Nephron (organoid): ENCODE data around the gene COL6A3.

ENCODE experiments used
- H3K27ac Mint-ChIP-seq, 3 experiments: 2 replicates each; pipeline ENCODE4 v1.8.0; 2020; ENCODE audit warnings: mixed read lengths in 3 of 3, mild to moderate bottlenecking in 2 of 3, moderate library complexity in 1 of 3
- H3K27me3 Mint-ChIP-seq: 2 replicates; pipeline ENCODE4 v1.8.0; 2021; ENCODE audit warnings: low read depth, mild to moderate bottlenecking, moderate library complexity, mixed read lengths
- H3K36me3 Mint-ChIP-seq: 2 replicates; pipeline ENCODE4 v1.8.0; 2020; ENCODE audit warnings: low read depth, mixed read lengths
- H3K4me1 Mint-ChIP-seq: 2 replicates; pipeline ENCODE4 v1.8.0; 2020; ENCODE audit warnings: mixed read lengths
- H3K4me3 Mint-ChIP-seq, 3 experiments: 2 replicates each; pipeline ENCODE4 v1.8.0; 2020; ENCODE audit warnings: mild to moderate bottlenecking in 3 of 3, mixed read lengths in 3 of 3, moderate library complexity in 2 of 3
- H3K9me3 Mint-ChIP-seq: 2 replicates; pipeline ENCODE4 v1.8.0; 2020; ENCODE audit warnings: mixed read lengths
- TF ChIP-seq, protein P1 (sequence below), 3 experiments: fragments of 200-600 bp; sonication (generic); IDR thresholded peaks; one replicate each; pipeline ENCODE4 v1.5.0; 2021; ENCODE audit warnings: antibody characterized with exemption in 3 of 3; ENCODE audit not compliant: unreplicated experiment in 3 of 3

Gene COL6A3

GRCh38 chr2:237296756-237297155 lies 117.2 kb downstream of the COL6A3 start:
- Mint-ChIP-seq H3K4me3 (peak overlapping the region in 1 of 3 experiments; percentile 44), H3K9me3 (peaks cover 5% of the 10 kb centered on the region), H3K27ac (peak overlapping the region; percentile 70 to 91 (median 73)), H3K27me3 (no peaks in the 10 kb centered on the region), H3K4me1 (peaks cover 57% of the 10 kb centered on the region), H3K36me3 (no peaks in the 10 kb centered on the region)
- TF ChIP-seq, protein P1, sequence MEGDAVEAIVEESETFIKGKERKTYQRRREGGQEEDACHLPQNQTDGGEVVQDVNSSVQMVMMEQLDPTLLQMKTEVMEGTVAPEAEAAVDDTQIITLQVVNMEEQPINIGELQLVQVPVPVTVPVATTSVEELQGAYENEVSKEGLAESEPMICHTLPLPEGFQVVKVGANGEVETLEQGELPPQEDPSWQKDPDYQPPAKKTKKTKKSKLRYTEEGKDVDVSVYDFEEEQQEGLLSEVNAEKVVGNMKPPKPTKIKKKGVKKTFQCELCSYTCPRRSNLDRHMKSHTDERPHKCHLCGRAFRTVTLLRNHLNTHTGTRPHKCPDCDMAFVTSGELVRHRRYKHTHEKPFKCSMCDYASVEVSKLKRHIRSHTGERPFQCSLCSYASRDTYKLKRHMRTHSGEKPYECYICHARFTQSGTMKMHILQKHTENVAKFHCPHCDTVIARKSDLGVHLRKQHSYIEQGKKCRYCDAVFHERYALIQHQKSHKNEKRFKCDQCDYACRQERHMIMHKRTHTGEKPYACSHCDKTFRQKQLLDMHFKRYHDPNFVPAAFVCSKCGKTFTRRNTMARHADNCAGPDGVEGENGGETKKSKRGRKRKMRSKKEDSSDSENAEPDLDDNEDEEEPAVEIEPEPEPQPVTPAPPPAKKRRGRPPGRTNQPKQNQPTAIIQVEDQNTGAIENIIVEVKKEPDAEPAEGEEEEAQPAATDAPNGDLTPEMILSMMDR (IDR thresholded peaks at IDR 0.05; ENCODE audit: unreplicated experiment in 3 of 3): no peak

- Mint-ChIP-seq H3K9me3 (peaks cover 2% of the 10 kb centered on the region), H3K4me1 (peaks cover 58% of the 10 kb centered on the region), H3K27me3 (no peaks in the 10 kb centered on the region), H3K36me3 (no peaks in the 10 kb centered on the region), H3K27ac (peak overlapping the region; percentile 69 to 91 (median 76)), H3K4me3 (no peak overlapping the region)
- TF ChIP-seq, protein P1 (IDR thresholded peaks at IDR 0.05; ENCODE audit: unreplicated experiment in 3 of 3): no peak
These were observed 118.0 kb downstream of the COL6A3 start for GRCh38 chr2:237295889-237296480.

- Mint-ChIP-seq H3K27me3 (no peaks in the 10 kb centered on the region), H3K36me3 (no peaks in the 10 kb centered on the region), H3K9me3 (no peaks in the 10 kb centered on the region), H3K4me1 (peaks cover 54% of the 10 kb centered on the region), H3K4me3 (no peak overlapping the region), H3K27ac (peak overlapping the region; percentile 78 to 91 (median 80))
- TF ChIP-seq, protein P1 (IDR thresholded peaks at IDR 0.05; ENCODE audit: unreplicated experiment in 3 of 3): no peak
These were observed 119.5 kb downstream of the COL6A3 start for GRCh38 chr2:237294460-237294859.

DNA sequence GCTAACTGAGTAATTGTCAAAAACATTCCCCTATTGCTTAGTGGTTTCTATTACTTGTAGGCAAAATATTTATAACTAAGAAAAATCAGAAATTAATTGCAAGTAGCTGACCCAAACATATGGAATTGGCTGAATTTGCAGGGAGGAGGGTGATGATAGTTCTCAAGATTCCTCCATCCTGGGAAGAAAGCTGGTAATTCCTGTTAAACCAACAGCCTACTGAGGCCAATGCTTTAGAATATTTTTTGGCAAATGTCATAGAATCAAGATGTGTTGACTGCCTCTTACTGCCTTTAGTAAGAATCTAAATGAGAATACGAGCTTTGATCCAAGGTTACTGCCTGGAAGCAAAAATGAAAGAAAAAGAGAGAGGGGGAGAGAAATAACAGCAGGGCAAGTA lies 120.0 kb downstream of the COL6A3 start:
- H3K27ac Mint-ChIP-seq: peak overlapping the region; percentile 78 to 91 (median 80)
- TF ChIP-seq, protein P1 (IDR thresholded peaks at IDR 0.05; ENCODE audit: unreplicated experiment in 3 of 3): no peak
- H3K4me1 Mint-ChIP-seq: peaks cover 59% of the 10 kb centered on the region
- no peaks in the 10 kb centered on the region for H3K9me3 Mint-ChIP-seq
- no peaks in the 10 kb centered on the region for H3K36me3 Mint-ChIP-seq
- no peak overlapping the region for H3K4me3 Mint-ChIP-seq
- no peaks in the 10 kb centered on the region for H3K27me3 Mint-ChIP-seq

DNA sequence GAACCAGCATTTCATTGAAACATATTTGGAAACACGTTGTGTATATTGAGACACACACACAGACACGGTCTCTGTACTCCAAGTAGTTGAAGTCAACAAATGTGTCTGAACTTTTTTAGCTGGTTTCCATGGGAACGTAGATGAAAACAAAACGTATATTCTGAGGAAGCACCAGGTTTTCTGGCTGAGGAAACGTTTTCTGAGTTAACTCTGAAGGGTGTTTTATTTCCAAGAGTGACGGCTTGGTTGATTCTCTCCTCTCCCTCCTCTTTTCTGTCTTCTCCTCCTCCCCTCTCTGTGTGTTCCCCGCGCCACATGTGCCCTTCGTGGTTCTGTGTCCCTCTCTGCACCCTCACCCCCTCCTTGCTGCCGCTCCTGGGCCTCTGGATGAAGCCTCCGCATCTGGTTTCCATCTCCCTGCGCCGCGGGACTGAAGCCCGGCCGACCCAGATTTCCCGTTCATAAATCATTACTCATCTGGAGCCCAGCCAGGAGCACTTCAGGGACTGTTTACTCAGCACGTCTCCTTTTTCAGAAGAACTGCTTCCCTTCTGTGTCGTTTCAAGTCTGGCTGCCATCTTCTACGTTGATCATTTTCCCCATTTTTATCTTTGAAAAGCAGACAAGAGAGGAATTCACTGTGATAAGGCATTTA lies 122.7 kb downstream of the COL6A3 start:
- peaks cover 47% of the 10 kb centered on the region for H3K4me1 Mint-ChIP-seq
- no peaks in the 10 kb centered on the region for H3K36me3 Mint-ChIP-seq
- H3K4me3 Mint-ChIP-seq: peak overlapping the region; percentile 19 to 60 (median 50)
- peaks cover 4% of the 10 kb centered on the region for H3K9me3 Mint-ChIP-seq
- TF ChIP-seq, protein P1 (IDR thresholded peaks at IDR 0.05; ENCODE audit: unreplicated experiment in 3 of 3): no peak
- no peaks in the 10 kb centered on the region for H3K27me3 Mint-ChIP-seq
- peak overlapping the region; percentile 78 to 88 (median 80) for H3K27ac Mint-ChIP-seq

GRCh38 chr2:237290261-237290660 lies 123.7 kb downstream of the COL6A3 start:
- Mint-ChIP-seq H3K36me3 (no peaks in the 10 kb centered on the region), H3K4me3 (no peak overlapping the region), H3K27ac (peak overlapping the region; percentile 43 to 78 (median 65)), H3K27me3 (no peaks in the 10 kb centered on the region), H3K9me3 (peaks cover 4% of the 10 kb centered on the region), H3K4me1 (peaks cover 44% of the 10 kb centered on the region)
- TF ChIP-seq, protein P1 (IDR thresholded peaks at IDR 0.05; ENCODE audit: unreplicated experiment in 3 of 3): no peak
